Renal cortical epithelial cell (primary cell): ENCODE measurements around the gene CNTROB. TPM values are rescaled to one million over a fixed set of nuclear protein-coding genes. Genes with fewer than 3 reads are reported as not detected.

ENCODE experiments used
- DNase-seq: peaks from one replicate; pipeline ENCODE4 v3.0.0-alpha.2; 2011; ENCODE audit warnings: low read depth
- total RNA-seq: library from RNA; depleted of rRNA; stranded (reverse); fragments of >200 nt; gene quantifications from 2 replicates; pipeline ENCODE4 v1.2.3, GENCODE V29; 2014

The CNTROB gene
- total RNA-seq, 1 donor from 2014 or later: 18.0 TPM

- no peak for DNase-seq
These were observed 28.6 kb upstream of the CNTROB start for GRCh38 chr17:7903154-7904103.

DNA sequence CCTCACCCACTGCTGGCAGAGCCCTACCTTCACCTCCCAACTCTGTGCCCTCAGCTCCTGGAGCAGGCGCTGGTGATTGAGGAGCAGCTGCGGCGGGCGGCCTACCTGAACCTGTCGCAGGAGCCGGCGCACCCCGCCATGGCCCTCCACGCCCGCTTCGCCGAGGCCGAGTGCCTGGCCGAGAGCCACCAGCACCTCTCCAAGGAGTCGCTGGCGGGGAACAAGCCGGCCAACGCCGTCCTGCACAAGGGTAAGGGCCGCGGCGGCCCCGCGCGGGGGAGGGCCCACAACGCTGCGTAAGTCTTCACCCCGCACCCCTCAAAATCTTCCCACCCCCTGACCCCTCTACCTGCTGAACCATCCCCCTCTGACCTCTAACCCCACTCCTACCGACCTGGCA is 22.9 kb upstream of the CNTROB start:
- DNase-seq: no peak

GRCh38 chr17:7910281-7910680 is 21.7 kb upstream of the CNTROB start:
- no peak for DNase-seq

DNA sequence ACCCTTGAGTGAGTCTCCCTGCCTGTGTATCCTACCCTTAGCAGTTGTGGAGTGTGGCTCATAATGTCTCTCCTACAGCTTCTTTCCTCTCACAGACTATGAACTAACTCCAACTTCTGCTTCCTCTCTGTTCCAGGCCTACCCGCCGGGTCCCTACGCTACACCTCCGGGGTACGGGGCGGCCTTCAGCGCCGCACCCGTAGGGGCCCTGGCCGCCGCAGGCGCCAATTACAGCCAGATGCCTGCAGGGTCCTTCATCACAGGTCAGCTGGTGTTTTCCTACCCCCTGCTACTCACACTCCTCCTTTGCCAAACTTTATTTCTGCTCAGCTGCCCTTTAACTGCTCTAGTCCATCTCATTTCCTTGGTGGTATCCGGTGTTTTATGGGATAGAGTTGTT is 21.3 kb upstream of the CNTROB start:
- DNase-seq: no peak

DNA sequence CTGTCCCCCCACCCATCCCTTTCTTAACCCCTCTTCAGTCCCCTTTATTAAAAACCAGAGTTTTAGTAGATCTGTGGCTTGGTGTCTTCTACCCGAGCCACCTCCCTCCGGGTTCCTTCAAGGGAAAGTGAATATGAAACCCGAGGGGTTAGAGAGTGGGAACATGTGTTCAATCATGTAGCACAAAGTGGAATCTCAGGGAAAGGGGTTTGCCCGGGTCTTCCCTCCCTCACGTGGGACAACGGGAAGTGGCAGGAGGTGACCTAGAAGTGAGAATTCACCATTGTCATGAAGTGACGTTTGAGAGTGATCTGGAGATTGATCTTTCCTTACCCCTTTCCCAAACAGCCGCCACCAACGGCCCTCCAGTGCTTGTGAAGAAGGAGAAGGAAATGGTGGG is 20.9 kb upstream of the CNTROB start:
- DNase-seq: no peak

DNA sequence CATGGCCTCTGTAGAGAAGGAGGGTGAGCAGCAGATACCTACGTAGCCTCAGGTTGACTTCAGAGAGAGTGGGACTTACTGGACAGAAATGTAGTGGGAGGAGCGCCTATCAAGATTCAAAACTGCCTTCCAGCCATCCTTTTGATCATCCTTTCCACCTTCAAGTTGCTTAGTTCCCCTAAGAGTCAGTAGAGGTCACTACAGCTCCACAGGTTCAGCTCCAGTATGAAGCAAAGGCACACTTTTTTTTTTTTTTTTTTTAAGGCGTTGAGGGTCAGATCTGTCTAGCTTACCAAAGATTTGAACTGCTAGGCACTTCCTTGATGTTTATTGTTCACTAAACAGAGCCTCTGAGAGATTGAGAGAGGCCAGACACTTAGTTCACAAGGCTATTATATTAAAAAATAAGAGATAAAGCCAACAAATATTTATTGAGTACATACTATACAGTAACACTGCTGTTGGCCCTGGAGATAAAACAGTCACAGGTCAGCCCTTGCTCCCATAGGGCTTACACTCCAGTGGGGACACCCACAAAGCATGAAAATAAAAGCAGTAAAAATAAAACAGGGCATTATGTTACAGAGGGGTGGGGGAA is 19.0 kb upstream of the CNTROB start:
- peak; percentile 84 for DNase-seq

GRCh38 chr17:7915179-7915610 is 16.8 kb upstream of the CNTROB start:
- no peak for DNase-seq

GRCh38 chr17:7915611-7916384 is 16.2 kb upstream of the CNTROB start, which contains the start of gene RNF227:
Gene RNF227 (minus strand): TSS chr17:7916289. CDS start chr17:7916195, 94 bp downstream.
- peak; percentile 78 for DNase-seq

- no peak for DNase-seq
These were observed 15.7 kb upstream of the CNTROB start for GRCh38 chr17:7916385-7916682.

DNA sequence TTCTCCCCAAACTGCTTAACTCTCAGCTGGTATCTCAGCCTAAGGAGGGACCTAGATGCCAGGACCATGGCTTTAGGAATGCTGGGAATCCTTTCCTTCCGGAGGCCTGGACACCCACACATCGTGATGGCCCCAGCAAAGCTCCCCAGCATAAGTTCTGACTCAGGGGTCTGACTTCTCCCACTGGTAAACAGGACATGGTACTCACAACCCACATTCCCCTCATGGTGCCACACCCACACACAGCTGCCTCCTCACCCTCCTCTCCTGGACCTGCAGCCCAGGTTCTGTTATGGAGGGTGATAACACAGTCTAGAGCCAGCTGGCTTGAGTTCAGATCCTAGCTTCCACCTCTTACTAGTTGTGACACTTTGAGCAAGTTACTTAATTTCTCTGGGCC is 15.2 kb upstream of the CNTROB start:
- no peak for DNase-seq

DNA sequence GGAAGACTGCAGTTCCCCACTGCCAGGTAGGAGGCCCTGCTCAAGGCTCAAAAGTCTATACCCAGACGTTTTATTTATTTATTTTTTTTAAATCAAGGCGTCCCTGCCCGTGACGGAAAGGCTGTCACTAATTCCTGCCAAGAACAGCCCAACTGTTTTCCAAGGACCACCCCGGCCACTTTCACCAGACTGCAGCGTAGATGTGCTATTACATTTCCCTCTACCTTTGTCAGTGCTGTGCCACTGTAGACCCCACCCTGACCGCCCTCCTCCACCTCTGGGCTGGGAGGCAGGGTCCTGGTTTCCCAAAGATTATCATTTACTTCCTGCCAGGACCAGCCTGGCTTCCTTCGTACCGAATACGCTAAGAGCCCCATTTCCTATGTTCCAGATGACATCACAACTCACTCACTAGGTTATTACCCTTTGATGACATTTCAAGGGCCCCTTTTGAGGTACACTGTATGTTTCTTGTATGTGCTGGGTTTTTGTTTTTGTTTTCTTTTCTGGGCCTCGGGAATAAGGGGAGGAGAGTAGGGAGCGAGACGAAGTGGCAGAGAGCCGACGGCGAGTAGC is 9.6 kb upstream of the CNTROB start:
- no peak for DNase-seq

GRCh38 chr17:7922845-7923628 is 9.0 kb upstream of the CNTROB start:
- peak; percentile 40 for DNase-seq

DNA sequence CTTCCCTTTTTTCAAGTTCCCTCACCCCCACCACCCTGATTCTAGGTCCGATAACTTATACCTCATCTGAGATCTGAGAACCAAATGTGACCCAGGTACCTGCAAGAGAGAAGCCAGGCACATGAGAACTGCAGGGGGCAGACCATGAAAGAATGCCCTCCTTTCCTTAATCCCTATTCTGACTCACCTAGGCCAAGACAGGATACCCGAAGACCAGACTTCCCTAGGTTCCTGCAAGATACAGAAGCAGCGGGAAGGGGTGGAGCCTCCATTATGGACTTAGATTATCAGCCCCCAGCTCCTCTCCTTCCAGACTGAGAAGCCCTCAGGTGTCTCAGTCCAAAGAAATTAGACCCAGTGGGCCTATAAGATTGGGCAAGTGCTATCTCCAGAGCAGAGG is 4.4 kb upstream of the CNTROB start:
- no peak for DNase-seq

- DNase-seq: peak; percentile 18
These were observed 2.6 kb upstream of the CNTROB start, which contains the start of gene KCNAB3 for GRCh38 chr17:7929158-7930023. Gene KCNAB3 (minus strand): TSS chr17:7929856. CDS start chr17:7929435, 421 bp downstream.

GRCh38 chr17:7930841-7931631 is 970 bp upstream of the CNTROB start:
- no peak for DNase-seq

GRCh38 chr17:7932483-7932891 is 481 bp downstream of the CNTROB start:
- peak; percentile 13 for DNase-seq

DNA sequence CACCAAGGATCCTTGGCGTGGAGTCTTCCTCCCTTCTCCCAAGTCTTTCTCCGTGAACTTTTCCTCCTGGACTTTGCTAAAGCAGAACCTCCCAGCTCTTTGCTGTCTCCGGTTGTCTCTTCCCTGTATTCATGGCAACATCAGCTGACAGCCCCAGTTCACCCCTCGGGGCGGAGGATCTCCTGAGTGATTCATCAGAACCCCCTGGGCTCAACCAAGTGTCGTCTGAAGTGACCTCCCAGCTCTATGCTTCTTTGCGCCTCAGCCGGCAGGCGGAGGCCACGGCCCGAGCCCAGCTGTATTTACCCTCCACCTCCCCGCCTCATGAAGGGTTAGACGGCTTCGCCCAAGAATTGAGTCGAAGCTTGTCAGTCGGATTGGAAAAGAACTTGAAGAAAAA is 943 bp downstream of the CNTROB start:
- peak; percentile 63 for DNase-seq

GRCh38 chr17:7935859-7936258 is 3.9 kb downstream of the CNTROB start:
- no peak for DNase-seq

- DNase-seq: no peak
These were observed 8.0 kb downstream of the CNTROB start for GRCh38 chr17:7940034-7940433.
